ENCODE measurements around the gene DGCR6L.

Gene DGCR6L

GRCh38 chr22:20298803-20299745, 20.8 kb downstream of the DGCR6L start:
- Histone ChIP-seq H3K27me3 (peaks cover 67% of the 10 kb centered on the region), H3K4me3 (ENCODE audit: low read depth in 1 of 2, low read length in 1 of 2) (peak overlapping the region; percentile 38 to 66), H3K4me1 (ENCODE audit: control insufficient read depth in 1 of 2, insufficient read depth in 1 of 2, low read depth in 1 of 2, low read length in 1 of 2) (peaks cover 6 to 16% of the 10 kb centered on the region in 2 experiments), H3K27ac (no peak overlapping the region), H3K9me3 (no peaks in the 10 kb centered on the region), H3K36me3 (no peaks in the 10 kb centered on the region)
- TF ChIP-seq, protein P1, sequence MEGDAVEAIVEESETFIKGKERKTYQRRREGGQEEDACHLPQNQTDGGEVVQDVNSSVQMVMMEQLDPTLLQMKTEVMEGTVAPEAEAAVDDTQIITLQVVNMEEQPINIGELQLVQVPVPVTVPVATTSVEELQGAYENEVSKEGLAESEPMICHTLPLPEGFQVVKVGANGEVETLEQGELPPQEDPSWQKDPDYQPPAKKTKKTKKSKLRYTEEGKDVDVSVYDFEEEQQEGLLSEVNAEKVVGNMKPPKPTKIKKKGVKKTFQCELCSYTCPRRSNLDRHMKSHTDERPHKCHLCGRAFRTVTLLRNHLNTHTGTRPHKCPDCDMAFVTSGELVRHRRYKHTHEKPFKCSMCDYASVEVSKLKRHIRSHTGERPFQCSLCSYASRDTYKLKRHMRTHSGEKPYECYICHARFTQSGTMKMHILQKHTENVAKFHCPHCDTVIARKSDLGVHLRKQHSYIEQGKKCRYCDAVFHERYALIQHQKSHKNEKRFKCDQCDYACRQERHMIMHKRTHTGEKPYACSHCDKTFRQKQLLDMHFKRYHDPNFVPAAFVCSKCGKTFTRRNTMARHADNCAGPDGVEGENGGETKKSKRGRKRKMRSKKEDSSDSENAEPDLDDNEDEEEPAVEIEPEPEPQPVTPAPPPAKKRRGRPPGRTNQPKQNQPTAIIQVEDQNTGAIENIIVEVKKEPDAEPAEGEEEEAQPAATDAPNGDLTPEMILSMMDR (IDR thresholded peaks at IDR 0.05): no peak

GRCh38 chr22:20298110-20298802, 21.6 kb downstream of the DGCR6L start:
- H3K9me3 ChIP-seq: no peaks in the 10 kb centered on the region
- H3K27me3 ChIP-seq: peaks cover 65% of the 10 kb centered on the region
- H3K36me3 ChIP-seq: no peaks in the 10 kb centered on the region
- H3K4me1 ChIP-seq (ENCODE audit: control insufficient read depth in 1 of 2, insufficient read depth in 1 of 2, low read depth in 1 of 2, low read length in 1 of 2): peaks cover 6 to 16% of the 10 kb centered on the region in 2 experiments
- TF ChIP-seq, protein P1 (IDR thresholded peaks at IDR 0.05): no peak
- H3K27ac ChIP-seq: no peak overlapping the region
- peak overlapping the region; percentile 38 to 66 for H3K4me3 ChIP-seq (ENCODE audit: low read depth in 1 of 2, low read length in 1 of 2)

- Histone ChIP-seq H3K36me3 (no peaks in the 10 kb centered on the region), H3K9me3 (no peaks in the 10 kb centered on the region), H3K27ac (no peak overlapping the region), H3K27me3 (peaks cover 58% of the 10 kb centered on the region), H3K4me3 (ENCODE audit: low read depth in 1 of 2, low read length in 1 of 2) (no peak overlapping the region), H3K4me1 (ENCODE audit: control insufficient read depth in 1 of 2, insufficient read depth in 1 of 2, low read depth in 1 of 2, low read length in 1 of 2) (peaks cover 6 to 16% of the 10 kb centered on the region in 2 experiments)
- TF ChIP-seq, protein P1 (IDR thresholded peaks at IDR 0.05): no peak
Measured at GRCh38 chr22:20297414-20298109, 22.3 kb downstream of the DGCR6L start.

DNA sequence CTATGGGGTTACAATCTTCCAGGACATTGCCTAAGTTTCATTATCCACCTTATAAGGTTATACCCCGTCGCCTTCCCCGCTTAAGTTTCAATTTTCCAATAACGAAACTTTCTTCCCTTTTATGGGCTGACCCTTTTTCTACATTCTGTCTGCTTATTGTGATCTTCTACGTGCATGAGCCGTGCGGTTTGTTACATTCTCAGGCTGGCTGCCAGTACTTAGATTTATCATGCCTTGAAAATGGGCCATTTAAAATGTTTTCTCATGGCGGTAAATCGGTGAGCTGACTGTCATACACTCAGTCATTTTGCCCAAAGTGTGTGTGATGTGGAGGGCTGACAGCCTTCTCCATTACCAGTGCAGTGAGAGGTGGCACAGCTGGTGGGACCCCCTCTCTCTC, 23.3 kb downstream of the DGCR6L start:
- H3K4me1 ChIP-seq (ENCODE audit: control insufficient read depth in 1 of 2, insufficient read depth in 1 of 2, low read depth in 1 of 2, low read length in 1 of 2): peaks cover 6 to 16% of the 10 kb centered on the region in 2 experiments
- TF ChIP-seq, protein P1 (IDR thresholded peaks at IDR 0.05): no peak
- peaks cover 50% of the 10 kb centered on the region for H3K27me3 ChIP-seq
- H3K4me3 ChIP-seq (ENCODE audit: low read depth in 1 of 2, low read length in 1 of 2): no peak overlapping the region
- H3K36me3 ChIP-seq: no peaks in the 10 kb centered on the region
- no peaks in the 10 kb centered on the region for H3K9me3 ChIP-seq
- no peak overlapping the region for H3K27ac ChIP-seq

GRCh38 chr22:20295262-20296064, 24.4 kb downstream of the DGCR6L start:
- H3K27me3 ChIP-seq: peaks cover 38% of the 10 kb centered on the region
- no peak overlapping the region for H3K4me3 ChIP-seq (ENCODE audit: low read depth in 1 of 2, low read length in 1 of 2)
- H3K9me3 ChIP-seq: no peaks in the 10 kb centered on the region
- H3K36me3 ChIP-seq: no peaks in the 10 kb centered on the region
- H3K27ac ChIP-seq: no peak overlapping the region
- TF ChIP-seq, protein P1 (IDR thresholded peaks at IDR 0.05): no peak
- peaks cover 6 to 16% of the 10 kb centered on the region in 2 experiments for H3K4me1 ChIP-seq (ENCODE audit: control insufficient read depth in 1 of 2, insufficient read depth in 1 of 2, low read depth in 1 of 2, low read length in 1 of 2)

Data from neutrophil (primary cell).